Activated CD8-positive, alpha-beta memory T cell treated with anti-CD3 and anti-CD28 coated beads for 24 hours (primary cell): Measurements from ENCODE around the gene KIFC3.
"Not testable (repeated sequence)": the region's sequence is repeated elsewhere in the genome, so short reads cannot be mapped to it uniquely, and the experiment has no call there.

Experiments
- DNase-seq: peaks from one replicate; pipeline ENCODE4 v3.0.0-alpha.2; 2020

KIFC3 gene

GRCh38 chr16:57802341-57803133 is at the start of gene KIFC3:
TSS of gene KIFC3 (minus strand) at chr16:57802491. CDS start at chr16:57798243, 4,248 bp downstream.
- DNase-seq = peak; percentile 87

GRCh38 chr16:57848181-57848580 is 45.9 kb upstream of the KIFC3 start:
- no peak for DNase-seq

- DNase-seq = not testable (repeated sequence)
Observed at GRCh38 chr16:57846931-57847330, 44.6 kb upstream of the KIFC3 start.

GRCh38 chr16:57846078-57846697 is 43.9 kb upstream of the KIFC3 start:
- no peak for DNase-seq

- DNase-seq = no peak
Observed at GRCh38 chr16:57845115-57845514, 42.8 kb upstream of the KIFC3 start.

- no peak for DNase-seq
Observed at GRCh38 chr16:57844416-57845030, 42.2 kb upstream of the KIFC3 start.

GRCh38 chr16:57843400-57843799 is 41.1 kb upstream of the KIFC3 start:
- no peak for DNase-seq

- no peak for DNase-seq
Observed at GRCh38 chr16:57842601-57843000, 40.3 kb upstream of the KIFC3 start.

- no peak for DNase-seq
Observed at GRCh38 chr16:57840833-57841232, 38.5 kb upstream of the KIFC3 start.

- no peak for DNase-seq
Observed at GRCh38 chr16:57838161-57838560, 35.9 kb upstream of the KIFC3 start.

GRCh38 chr16:57837305-57838125 is 35.2 kb upstream of the KIFC3 start:
- DNase-seq = no peak

GRCh38 chr16:57835439-57835838 is 33.1 kb upstream of the KIFC3 start:
- DNase-seq = not testable (repeated sequence)

- DNase-seq = no peak
Observed at GRCh38 chr16:57834936-57835335, 32.6 kb upstream of the KIFC3 start.

GRCh38 chr16:57830890-57831484 is 28.7 kb upstream of the KIFC3 start:
- no peak for DNase-seq

- no peak for DNase-seq
Observed at GRCh38 chr16:57829969-57830360, 27.7 kb upstream of the KIFC3 start.

GRCh38 chr16:57828272-57829161 is 26.2 kb upstream of the KIFC3 start:
- DNase-seq = no peak

GRCh38 chr16:57826706-57827625 is 24.7 kb upstream of the KIFC3 start:
- DNase-seq = no peak

GRCh38 chr16:57826052-57826451 is 23.8 kb upstream of the KIFC3 start:
- DNase-seq = no peak

GRCh38 chr16:57825298-57826044 is 23.2 kb upstream of the KIFC3 start:
- no peak for DNase-seq

GRCh38 chr16:57824888-57825287 is 22.6 kb upstream of the KIFC3 start:
- no peak for DNase-seq
